Mucosa of stomach (tissue), 1 donor: ENCODE results near the gene DEAF1.
A peak's percentile ranks its signal among the peaks of the same experiment; 100 is the strongest.
"Not testable (repeated sequence)": the region's sequence is repeated elsewhere in the genome, so short reads cannot be mapped to it uniquely, and the experiment has no call there.

ENCODE experiments used
- H3K27me3 ChIP-seq: one replicate; pipeline ENCODE4 v1.7.0; 2013; ENCODE audit warnings: mild to moderate bottlenecking, low read length; ENCODE audit not compliant: control insufficient read depth, insufficient read depth
- H3K36me3 ChIP-seq: one replicate; pipeline ENCODE4 v1.7.0; 2013; ENCODE audit warnings: low read length; ENCODE audit not compliant: control insufficient read depth, insufficient read depth
- H3K4me1 ChIP-seq: one replicate; pipeline ENCODE4 v1.7.0; 2013; ENCODE audit warnings: mild to moderate bottlenecking, low read length; ENCODE audit not compliant: control insufficient read depth, insufficient read depth
- H3K4me3 ChIP-seq: one replicate; pipeline ENCODE4 v1.7.0; 2013; ENCODE audit warnings: low read length
- H3K9ac ChIP-seq: one replicate; pipeline ENCODE4 v1.7.0; 2013; ENCODE audit warnings: mild to moderate bottlenecking, low read length, moderate library complexity
- H3K9me3 ChIP-seq: one replicate; pipeline ENCODE4 v1.7.0; 2013; ENCODE audit warnings: mild to moderate bottlenecking, low read length, moderate library complexity; ENCODE audit not compliant: control insufficient read depth
- donor health status: Pancreatic carcinoma.

Gene DEAF1, protein sequence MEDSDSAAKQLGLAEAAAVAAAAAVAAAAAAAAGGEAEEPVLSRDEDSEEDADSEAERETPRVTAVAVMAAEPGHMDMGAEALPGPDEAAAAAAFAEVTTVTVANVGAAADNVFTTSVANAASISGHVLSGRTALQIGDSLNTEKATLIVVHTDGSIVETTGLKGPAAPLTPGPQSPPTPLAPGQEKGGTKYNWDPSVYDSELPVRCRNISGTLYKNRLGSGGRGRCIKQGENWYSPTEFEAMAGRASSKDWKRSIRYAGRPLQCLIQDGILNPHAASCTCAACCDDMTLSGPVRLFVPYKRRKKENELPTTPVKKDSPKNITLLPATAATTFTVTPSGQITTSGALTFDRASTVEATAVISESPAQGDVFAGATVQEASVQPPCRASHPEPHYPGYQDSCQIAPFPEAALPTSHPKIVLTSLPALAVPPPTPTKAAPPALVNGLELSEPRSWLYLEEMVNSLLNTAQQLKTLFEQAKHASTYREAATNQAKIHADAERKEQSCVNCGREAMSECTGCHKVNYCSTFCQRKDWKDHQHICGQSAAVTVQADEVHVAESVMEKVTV

DNA sequence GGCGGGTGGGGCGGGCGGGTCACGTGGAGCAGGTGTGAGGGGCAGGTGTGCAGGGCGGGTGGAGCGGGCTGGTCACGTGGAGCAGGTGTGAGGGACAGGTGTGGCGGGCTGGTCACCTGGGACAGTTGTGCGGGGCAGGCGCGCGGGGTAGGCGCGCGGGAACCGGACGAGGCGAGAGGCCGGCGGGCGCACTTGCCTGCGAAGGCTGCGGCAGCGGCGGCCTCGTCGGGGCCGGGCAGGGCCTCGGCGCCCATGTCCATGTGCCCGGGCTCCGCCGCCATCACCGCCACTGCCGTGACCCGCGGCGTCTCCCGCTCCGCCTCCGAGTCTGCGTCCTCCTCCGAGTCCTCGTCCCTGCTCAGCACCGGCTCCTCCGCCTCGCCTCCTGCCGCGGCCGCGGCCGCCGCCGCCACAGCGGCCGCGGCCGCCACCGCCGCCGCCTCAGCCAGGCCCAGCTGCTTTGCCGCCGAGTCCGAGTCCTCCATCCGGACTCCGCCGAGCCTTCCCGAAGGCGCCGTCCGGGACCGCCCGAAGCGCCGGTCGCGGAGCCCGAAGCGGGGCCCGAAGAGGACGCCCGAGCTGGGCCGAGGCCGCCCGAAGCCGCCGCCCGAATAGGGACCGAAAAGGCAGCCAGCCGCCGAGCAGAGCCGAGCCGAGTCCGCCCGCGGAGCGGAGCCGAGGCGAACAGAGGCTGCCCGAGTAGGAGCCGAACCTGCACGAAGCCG lies at the start of gene DEAF1:
TSS of gene DEAF1 (minus strand) at position 660 of the 725 bp plus-strand sequence. CDS start at position 485, 175 bp downstream.
- no peaks in the 10 kb centered on the region for H3K9me3 ChIP-seq
- no peaks in the 10 kb centered on the region for H3K36me3 ChIP-seq
- H3K9ac ChIP-seq, result peak within 1 kb of the TSS; percentile 71
- H3K4me3 ChIP-seq, result peak within 1 kb of the TSS; percentile 60
- peaks cover 17% of the 10 kb centered on the region for H3K4me1 ChIP-seq
- H3K27me3 ChIP-seq, result no peaks in the 10 kb centered on the region

DNA sequence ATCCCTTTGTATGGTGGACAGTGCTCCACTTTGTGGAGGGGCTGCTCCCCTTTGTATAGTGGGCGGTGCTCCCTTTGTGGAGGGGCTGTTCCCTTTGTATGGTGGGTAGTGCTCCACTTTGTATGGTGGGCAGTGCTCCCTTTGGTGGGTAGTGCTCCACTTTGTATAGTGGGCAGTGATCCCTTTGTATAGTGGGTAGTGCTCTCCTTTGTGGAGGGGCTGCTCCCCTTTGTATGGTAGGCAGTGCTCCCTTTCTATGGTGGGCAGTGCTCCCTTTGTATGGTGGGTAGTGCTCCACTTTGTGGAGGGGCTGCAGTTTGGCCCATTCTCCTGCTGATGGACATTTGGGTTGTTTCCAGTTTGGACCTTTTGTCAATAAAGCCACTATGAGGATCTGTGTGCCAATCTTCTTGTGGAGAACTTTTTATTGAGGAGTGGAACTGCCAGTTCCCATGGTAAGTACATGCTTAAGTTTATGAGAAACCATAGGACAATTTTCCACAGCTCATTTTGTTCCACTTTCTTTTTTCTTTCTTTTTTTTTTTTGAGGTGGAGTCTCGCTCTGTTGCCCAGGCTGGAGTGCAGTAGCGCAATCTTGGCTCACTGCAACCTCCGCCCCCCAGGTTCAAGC lies 47.7 kb upstream of the DEAF1 start:
- H3K4me3 ChIP-seq, result no peak overlapping the region
- no peaks in the 10 kb centered on the region for H3K36me3 ChIP-seq
- H3K27me3 ChIP-seq, result peaks cover 9% of the 10 kb centered on the region
- H3K9ac ChIP-seq, result no peak overlapping the region
- peaks cover 4% of the 10 kb centered on the region for H3K4me1 ChIP-seq
- no peaks in the 10 kb centered on the region for H3K9me3 ChIP-seq

- H3K27me3 ChIP-seq, result peaks cover 14% of the 10 kb centered on the region
- H3K9me3 ChIP-seq, result no peaks in the 10 kb centered on the region
- H3K4me1 ChIP-seq, result peaks cover 10% of the 10 kb centered on the region
- no peak overlapping the region for H3K9ac ChIP-seq
- H3K36me3 ChIP-seq, result no peaks in the 10 kb centered on the region
- H3K4me3 ChIP-seq, result no peak overlapping the region
These were observed 47.1 kb upstream of the DEAF1 start for GRCh38 chr11:742156-742546.

- not testable (repeated sequence) for H3K9me3 ChIP-seq, H3K36me3 ChIP-seq, H3K4me3 ChIP-seq
- Histone ChIP-seq H3K27me3 (peaks cover 14% of the 10 kb centered on the region), H3K4me1 (peaks cover 10% of the 10 kb centered on the region), H3K9ac (peak overlapping the region; percentile 50)
These were observed 42.9 kb upstream of the DEAF1 start for GRCh38 chr11:737899-738298.

- no peaks in the 10 kb centered on the region for H3K36me3 ChIP-seq
- H3K27me3 ChIP-seq, result peaks cover 9% of the 10 kb centered on the region
- no peaks in the 10 kb centered on the region for H3K9me3 ChIP-seq
- H3K9ac ChIP-seq, result peak overlapping the region; percentile 50
- H3K4me1 ChIP-seq, result peaks cover 10% of the 10 kb centered on the region
- H3K4me3 ChIP-seq, result no peak overlapping the region
These were observed 42.3 kb upstream of the DEAF1 start for GRCh38 chr11:737366-737765.

- peaks cover 11% of the 10 kb centered on the region for H3K4me1 ChIP-seq
- H3K36me3 ChIP-seq, H3K9ac ChIP-seq, H3K9me3 ChIP-seq, H3K4me3 ChIP-seq: not testable (repeated sequence)
- peaks cover 11% of the 10 kb centered on the region for H3K27me3 ChIP-seq
These were observed 39.5 kb upstream of the DEAF1 start for GRCh38 chr11:734541-734940.

- Histone ChIP-seq H3K36me3 (no peaks in the 10 kb centered on the region), H3K9ac (no peak overlapping the region), H3K4me3 (no peak overlapping the region), H3K27me3 (peaks cover 17% of the 10 kb centered on the region), H3K4me1 (peaks cover 25% of the 10 kb centered on the region), H3K9me3 (no peaks in the 10 kb centered on the region)
These were observed 38.0 kb upstream of the DEAF1 start for GRCh38 chr11:733072-733471.

DNA sequence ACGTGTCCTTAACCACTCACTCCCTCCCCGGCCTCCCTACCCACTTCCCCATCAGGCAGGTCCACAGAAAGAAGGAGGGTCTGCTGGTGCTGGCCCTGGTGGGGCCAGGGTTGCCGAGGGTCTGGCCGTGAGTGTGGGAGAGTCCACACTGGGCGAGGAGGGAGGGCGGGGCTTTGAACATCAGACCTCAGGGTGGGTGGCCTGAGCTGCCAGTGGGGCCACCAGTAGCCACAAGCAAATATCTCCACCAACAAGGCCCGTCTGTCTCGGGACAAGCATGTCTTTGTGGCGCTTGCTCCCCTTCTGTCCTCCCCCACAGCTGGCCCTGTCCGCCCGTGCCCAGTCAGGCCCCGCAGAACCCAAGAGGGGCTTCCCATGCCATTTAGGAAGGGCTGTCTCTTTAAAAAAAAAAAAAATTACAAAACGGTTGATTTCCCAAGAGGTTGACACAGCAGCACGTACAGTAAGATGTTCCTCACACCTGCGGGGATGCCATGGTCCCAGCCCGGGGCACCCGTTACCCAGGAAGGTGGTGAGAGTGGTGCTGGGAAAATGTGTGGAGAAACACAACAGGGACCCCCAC lies 34.6 kb upstream of the DEAF1 start:
- Histone ChIP-seq H3K36me3 (no peaks in the 10 kb centered on the region), H3K9me3 (no peaks in the 10 kb centered on the region), H3K9ac (no peak overlapping the region), H3K4me1 (peaks cover 41% of the 10 kb centered on the region), H3K4me3 (no peak overlapping the region), H3K27me3 (peaks cover 21% of the 10 kb centered on the region)

GRCh38 chr11:728901-729491 lies 34.0 kb upstream of the DEAF1 start:
- no peaks in the 10 kb centered on the region for H3K9me3 ChIP-seq
- H3K4me1 ChIP-seq, result peaks cover 41% of the 10 kb centered on the region
- no peak overlapping the region for H3K4me3 ChIP-seq
- no peak overlapping the region for H3K9ac ChIP-seq
- peaks cover 21% of the 10 kb centered on the region for H3K27me3 ChIP-seq
- H3K36me3 ChIP-seq, result peaks cover 2% of the 10 kb centered on the region

GRCh38 chr11:727859-728748 lies 33.1 kb upstream of the DEAF1 start:
- Histone ChIP-seq H3K4me1 (peaks cover 42% of the 10 kb centered on the region), H3K4me3 (no peak overlapping the region), H3K36me3 (peaks cover 7% of the 10 kb centered on the region), H3K9ac (peak overlapping the region; percentile 28), H3K9me3 (no peaks in the 10 kb centered on the region), H3K27me3 (peaks cover 21% of the 10 kb centered on the region)

DNA sequence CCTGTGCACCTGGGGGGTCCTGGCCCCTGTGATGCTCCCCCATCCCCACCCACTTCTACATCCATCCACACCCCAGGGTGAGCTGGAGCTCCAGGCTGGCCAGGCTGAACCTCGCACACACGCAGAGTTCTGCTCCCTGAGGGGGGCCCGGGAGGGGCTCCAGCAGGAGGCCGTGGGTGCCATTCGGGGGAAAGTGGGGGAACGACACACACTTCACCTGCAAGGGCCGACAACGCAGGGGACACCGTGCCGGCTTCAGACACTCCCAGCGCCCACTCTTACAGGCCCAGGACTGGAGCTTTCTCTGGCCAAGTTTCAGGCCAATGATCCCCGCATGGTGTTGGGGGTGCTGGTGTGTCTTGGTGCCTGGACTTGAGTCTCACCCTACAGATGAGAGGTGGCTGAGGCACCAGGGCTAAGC lies 32.3 kb upstream of the DEAF1 start:
- H3K4me3 ChIP-seq, result no peak overlapping the region
- H3K36me3 ChIP-seq, result peaks cover 7% of the 10 kb centered on the region
- H3K9ac ChIP-seq, result peak overlapping the region; percentile 28
- H3K9me3 ChIP-seq, result no peaks in the 10 kb centered on the region
- peaks cover 22% of the 10 kb centered on the region for H3K27me3 ChIP-seq
- H3K4me1 ChIP-seq, result peaks cover 45% of the 10 kb centered on the region
